AML-193 (cell line): Measurements from ENCODE around the gene MEIS2.

Source experiments
- DNase-seq, 2 experiments: peaks; one replicate each; lab custom pipeline; 2025; lab: John Stamatoyannopoulos, UW

MEIS2 gene

GRCh38 chr15:36931434-36931833 is 168.9 kb downstream of the MEIS2 start:
- DNase-seq = no peak

- no peak for DNase-seq
These were observed 173.9 kb downstream of the MEIS2 start for GRCh38 chr15:36926427-36926825.

GRCh38 chr15:36925653-36926426 is 174.5 kb downstream of the MEIS2 start:
- DNase-seq = no peak

GRCh38 chr15:36925049-36925448 is 175.3 kb downstream of the MEIS2 start:
- DNase-seq = no peak

- no peak for DNase-seq
These were observed 176.3 kb downstream of the MEIS2 start for GRCh38 chr15:36924034-36924433.

- DNase-seq = no peak
These were observed 178.8 kb downstream of the MEIS2 start for GRCh38 chr15:36921484-36922091.

GRCh38 chr15:36917411-36918267 is 182.7 kb downstream of the MEIS2 start:
- DNase-seq = no peak

GRCh38 chr15:36914960-36915808 is 185.2 kb downstream of the MEIS2 start:
- DNase-seq = no peak

- no peak for DNase-seq
These were observed 185.9 kb downstream of the MEIS2 start for GRCh38 chr15:36914466-36914865.

GRCh38 chr15:36912311-36912712 is 188.0 kb downstream of the MEIS2 start:
- no peak for DNase-seq

GRCh38 chr15:36911322-36911944 is 188.9 kb downstream of the MEIS2 start:
- DNase-seq = no peak

- no peak for DNase-seq
These were observed 191.4 kb downstream of the MEIS2 start for GRCh38 chr15:36908991-36909390.

- no peak for DNase-seq
These were observed 193.1 kb downstream of the MEIS2 start for GRCh38 chr15:36907295-36907694.

GRCh38 chr15:36905908-36906307 is 194.4 kb downstream of the MEIS2 start:
- no peak for DNase-seq

GRCh38 chr15:36904715-36905114 is 195.6 kb downstream of the MEIS2 start:
- no peak for DNase-seq

GRCh38 chr15:36903922-36904556 is 196.3 kb downstream of the MEIS2 start:
- no peak for DNase-seq

- no peak for DNase-seq
These were observed 197.2 kb downstream of the MEIS2 start for GRCh38 chr15:36903195-36903594.

GRCh38 chr15:36901012-36901411 is 199.3 kb downstream of the MEIS2 start:
- DNase-seq = no peak

- DNase-seq = no peak
These were observed 200.7 kb downstream of the MEIS2 start for GRCh38 chr15:36899696-36900095.

GRCh38 chr15:36898536-36899126 is 201.7 kb downstream of the MEIS2 start:
- no peak for DNase-seq
